CD1c-positive myeloid dendritic cell (primary cell): ENCODE results near the gene SYT6.
"Not testable (repeated sequence)": the region's sequence is repeated elsewhere in the genome, so short reads cannot be mapped to it uniquely, and the experiment has no call there.

Source experiments
- DNase-seq: peaks from one replicate; pipeline ENCODE4 v3.0.0-alpha.2; 2016; ENCODE audit errors: extremely low spot score

The SYT6 gene

DNA sequence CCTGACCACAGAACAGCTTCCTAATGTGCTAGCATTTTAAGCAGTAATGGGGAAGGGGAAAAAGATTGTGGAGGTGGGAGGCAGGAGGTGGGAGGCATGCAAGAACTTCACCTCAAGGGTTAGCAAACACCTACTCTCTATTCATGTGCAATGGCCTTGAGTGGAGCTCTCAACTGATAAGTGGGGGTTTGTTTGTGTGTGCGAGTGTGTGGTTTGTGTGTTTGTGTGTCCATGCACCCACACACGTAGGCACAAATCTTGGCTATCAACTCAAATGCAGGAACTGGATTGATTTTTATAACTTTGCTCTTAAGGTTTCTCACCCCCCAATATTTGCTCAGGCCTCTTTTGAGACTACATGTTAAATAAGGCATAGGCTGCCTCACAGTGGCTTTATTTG lies 78.6 kb downstream of the SYT6 start:
- no peak for DNase-seq

DNA sequence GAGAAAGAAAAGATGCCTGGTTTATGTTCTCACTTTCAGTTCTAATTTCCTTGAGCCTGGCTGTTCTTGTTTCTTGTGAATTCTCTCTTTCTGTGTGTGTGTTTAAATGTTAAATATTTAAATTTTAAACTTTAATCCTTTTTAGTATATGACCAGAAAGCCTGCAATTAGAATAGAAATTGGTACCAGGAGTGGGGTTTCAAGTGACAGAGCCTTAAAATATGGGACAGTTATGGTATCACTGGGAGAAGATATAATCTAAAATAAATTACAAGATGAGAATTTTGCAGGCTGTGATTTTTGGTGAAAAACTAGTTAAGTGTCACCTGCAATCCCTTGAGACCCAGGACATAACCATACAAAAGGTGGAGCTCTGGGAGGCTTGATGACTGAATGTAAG lies 81.4 kb downstream of the SYT6 start:
- DNase-seq = no peak

DNA sequence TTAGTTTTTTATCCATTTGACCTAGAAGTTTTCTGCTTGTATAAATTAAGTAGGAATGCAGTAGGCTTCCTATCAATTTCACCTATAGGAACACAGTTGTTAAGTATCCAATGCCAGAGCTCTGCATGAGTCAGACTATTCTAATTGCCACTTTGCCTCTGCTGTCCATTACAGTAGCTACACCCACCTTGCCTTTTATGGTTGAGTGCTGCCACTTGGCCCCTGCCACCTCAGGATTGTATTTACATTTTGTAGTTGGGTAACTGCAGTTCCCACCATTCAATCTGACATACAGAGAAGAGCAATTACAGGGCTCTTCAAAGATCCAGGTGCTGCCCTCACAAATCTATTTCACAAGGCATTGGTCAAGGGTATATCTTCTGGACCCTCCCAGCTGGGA lies 83.9 kb downstream of the SYT6 start:
- DNase-seq = not testable (repeated sequence)

DNA sequence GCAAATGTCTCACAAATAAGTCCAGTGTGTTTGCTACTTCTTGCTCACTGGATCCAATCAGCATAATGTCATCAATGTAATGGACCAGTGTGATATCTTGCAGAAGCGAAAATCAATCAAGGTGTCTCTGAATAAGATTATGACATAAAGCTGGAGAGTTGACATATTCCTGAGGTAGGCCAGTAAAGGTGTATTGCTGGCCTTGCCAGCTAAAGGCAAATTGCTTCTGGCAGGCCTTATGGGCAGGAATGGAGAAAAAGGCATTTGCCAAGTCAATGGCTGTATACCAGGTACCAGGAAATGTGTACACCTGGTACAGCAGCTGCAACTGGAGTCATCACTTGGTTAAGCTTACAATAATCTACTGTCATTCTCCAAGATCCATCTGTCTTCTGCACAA lies 85.0 kb downstream of the SYT6 start:
- DNase-seq = not testable (repeated sequence)

DNA sequence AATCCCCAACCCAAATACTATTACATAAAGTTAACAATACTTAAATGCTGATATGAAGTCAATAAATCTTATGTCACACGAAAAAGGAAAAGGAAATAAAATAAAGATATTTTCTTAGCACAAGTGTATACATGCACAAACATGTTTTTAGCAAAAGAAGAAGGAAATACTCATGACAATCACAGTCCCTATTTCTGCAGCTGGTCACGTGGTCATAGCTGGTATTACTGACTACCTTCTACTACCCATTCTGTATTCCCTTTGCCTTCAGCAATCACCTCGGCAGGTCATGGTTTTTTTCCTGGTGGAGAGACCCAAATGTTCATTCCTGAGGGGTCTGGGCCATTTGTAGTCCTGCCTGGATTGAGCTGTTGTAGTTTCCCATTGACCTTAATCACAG lies 88.0 kb downstream of the SYT6 start:
- not testable (repeated sequence) for DNase-seq

DNA sequence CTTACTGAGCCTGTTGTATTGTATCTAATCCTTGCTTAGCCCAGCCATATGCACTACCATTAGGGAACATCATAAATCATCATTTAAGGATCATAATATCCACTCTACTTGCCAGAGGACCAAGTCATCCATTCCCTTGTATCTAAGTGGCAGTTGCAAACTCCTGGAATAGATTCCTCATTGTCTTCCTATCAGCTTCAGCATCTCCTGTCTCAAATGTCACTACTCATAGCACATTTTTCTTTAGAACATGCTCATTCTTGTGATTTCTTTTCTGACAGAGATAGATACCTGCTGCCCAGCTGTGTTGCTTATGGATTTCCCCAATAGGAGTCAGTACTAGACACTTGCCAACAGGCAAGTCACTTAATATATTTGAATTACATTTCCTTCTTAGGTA lies 90.1 kb downstream of the SYT6 start:
- DNase-seq = no peak

DNA sequence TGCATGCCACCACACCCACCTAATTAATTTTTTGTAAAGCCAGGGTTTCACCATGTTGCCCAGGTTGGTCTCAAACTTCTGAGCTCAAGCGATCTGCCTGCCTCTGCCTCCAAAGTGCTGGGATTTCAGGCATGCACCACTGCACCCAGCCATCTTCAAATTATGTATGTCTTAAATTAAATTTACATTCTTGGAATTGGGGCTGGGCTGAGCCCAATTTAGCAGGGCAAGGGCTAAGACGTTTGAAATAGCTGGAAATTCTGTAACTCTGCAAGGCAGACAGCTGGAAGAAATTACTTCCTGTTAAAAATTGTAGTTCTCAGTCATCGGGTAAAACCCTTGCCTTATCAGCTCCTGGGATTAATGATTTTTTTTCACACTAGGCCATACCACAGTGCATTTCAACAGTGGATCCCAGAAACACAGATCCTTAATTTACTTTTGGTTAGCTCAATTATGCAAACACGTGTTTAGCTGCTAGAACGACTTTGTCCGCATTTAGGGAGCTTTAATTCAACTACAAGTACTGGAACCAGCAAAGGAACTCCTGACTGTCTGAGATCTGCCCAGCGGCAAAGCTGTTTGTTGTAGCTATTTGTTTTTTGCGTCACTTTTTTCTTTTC lies 91.1 kb downstream of the SYT6 start:
- no peak for DNase-seq

DNA sequence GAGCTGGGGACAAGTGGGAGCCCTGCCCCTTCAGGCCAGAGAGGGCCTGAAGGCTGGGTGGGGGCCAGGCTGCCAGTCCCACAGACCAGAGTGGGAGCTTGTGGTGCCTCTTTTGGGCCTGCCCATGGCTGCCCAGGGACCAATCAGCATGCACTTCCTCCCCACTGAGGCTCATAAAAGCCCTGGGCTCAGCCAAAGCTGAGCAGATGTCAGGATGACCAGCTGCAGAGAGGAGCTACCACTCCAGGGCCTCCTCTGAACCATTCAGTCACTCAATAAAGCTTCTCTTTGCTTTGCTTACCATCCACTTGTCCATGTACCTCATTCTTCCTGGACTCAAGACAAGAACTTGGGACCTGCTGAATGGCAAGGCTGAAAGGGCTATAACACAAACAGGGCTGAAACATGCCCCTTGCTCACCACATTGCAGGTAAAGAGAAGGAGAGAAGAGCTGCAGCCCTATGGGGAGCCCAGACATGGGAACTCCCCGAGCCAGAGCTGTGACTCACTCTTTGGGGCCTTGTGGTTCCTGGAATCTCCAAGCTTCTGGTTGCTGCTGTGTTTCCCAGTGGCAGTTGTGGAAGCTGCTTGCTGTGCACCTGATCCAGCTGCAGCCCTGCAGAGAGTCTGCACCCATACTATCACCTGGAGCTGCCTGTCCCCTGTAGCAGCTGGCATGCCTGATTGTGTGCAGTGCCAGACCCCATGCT lies 92.4 kb downstream of the SYT6 start:
- DNase-seq = no peak

DNA sequence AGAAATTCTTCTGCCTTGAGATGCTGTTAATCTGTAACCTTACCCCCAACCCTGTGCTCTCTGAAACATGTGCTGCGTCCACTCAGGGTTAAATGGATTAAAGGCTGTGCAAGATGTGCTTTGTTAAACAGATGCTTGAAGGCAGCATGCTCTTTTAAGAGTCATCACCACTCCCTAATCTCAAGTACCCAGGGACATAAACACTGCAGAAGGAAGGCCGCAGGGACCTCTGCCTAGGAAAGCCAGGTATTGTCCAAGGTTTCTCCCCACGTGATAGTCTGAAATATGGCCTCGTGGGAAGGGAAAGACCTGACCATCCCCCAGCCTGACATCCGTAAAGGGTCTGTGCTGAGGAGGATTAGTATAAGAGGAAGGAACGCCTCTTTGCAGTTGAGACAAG lies 95.4 kb downstream of the SYT6 start:
- not testable (repeated sequence) for DNase-seq

DNA sequence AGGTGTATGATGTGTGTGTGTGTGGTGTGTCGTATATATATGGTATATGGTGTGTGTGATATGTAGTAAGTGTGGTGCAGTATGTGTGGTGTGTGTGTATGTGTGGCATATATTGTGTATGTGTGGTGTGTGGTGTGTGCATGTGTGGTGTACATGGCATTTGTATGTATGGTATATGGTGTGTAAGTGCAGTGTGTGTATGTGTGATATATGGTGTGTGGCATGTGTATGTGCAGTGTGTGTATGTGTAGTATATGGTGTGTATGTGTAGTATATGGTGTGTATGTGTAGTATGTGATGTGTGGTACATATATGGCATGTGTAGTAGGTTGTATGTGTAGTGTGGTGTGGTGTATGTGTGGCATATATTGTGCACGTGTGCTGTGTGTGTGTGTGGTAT lies 99.5 kb downstream of the SYT6 start:
- DNase-seq = no peak

DNA sequence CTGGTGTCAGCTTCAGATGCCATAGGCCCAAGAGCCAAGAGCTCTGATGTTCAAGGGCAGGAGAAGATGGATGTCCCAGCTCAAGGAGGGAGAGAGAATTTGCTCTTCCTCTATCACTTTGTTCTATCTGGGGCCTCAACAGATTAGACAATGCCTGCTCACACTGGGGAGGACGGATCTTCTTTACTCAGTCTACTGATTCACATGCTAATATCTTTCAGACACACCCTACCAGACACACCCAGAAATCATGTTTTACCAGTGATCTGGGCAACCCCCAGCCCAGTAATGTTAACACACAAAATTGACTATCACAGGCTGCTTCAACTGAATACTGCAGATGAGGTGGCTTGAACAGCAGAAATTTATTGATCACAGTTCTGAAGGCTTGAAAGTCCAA lies 105.4 kb downstream of the SYT6 start:
- no peak for DNase-seq

DNA sequence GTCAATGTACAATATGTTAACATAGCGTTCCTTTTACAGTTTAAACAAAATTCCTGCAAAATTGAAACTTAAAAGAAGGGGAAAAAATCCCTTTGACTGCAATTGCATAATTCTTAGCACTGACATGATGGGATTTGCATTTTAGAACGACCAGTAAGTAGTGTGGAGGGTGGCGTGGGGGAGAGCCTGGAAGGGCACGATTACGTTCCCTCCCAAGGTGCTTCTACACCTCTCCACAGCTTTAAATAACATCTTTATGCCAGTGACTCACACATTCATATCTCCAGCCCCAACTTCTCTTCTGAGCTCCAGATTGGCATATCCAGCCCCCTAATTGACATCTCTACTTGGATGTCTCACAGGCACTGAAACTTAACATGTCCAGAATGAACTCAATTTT lies 110.1 kb downstream of the SYT6 start:
- no peak for DNase-seq

DNA sequence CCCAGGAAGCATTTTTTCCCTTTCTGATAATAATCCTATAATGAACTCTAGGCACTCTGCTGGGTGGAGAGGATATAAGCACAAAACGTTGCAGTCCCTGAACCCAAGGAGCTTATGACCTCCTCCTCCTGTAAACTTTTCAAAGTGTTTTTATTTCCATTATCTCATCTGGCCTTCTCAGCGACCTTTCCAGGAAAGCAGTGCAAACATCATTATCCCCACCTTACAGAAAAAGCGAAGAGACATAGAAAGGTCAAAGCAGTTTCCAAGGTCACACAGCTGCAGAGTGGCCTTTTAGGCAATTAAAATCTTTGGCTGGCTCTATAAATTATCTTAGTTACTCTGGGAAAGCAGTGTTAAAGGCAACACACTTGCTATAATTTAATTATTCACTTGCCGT lies 110.6 kb downstream of the SYT6 start:
- no peak for DNase-seq

DNA sequence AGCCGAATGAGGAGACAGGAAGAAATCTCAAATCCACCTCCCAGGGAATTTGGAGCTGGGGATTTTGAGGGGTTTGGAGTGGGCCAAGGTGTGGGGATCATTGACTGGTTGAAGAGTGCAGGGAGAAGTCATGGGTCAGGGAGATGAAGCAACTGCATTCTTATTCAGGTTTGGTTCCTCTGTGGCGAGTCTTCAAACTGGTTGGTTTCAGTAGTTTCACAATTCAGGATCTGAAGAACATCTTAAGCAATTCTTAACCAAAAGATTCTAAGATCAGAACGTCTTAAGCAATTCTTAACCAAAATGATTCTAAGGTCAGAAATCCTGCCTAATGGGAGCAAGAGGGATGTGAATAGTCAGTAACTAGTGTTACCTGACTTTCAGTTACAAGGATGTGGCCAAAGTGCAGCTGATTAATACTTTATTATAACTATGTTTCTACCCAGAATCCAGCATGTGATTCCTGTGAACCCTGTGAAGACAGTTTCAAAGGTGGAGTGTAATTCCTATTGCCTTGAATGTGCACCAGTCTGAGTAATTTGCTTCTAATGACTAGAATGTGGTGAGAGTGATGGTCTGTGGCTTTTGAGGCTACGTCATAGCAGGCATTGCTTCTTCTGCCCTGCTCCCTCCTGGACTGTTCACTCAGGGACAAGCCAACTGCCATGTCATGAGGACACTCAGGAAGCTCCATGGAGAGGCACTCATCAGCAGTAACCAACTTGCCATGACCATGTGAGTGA lies 113.2 kb downstream of the SYT6 start:
- peak; percentile 80 for DNase-seq
